Nephron progenitor cell (in vitro differentiated cells): ENCODE measurements around the gene QSOX1.

Source experiments
- DNase-seq: peaks from one replicate; pipeline ENCODE4 v3.0.0; 2021
- H3K27ac Mint-ChIP-seq: 2 replicates; pipeline ENCODE4 v1.8.0; 2021; ENCODE audit warnings: mild to moderate bottlenecking, moderate library complexity, mixed read lengths
- H3K27me3 Mint-ChIP-seq: 2 replicates; pipeline ENCODE4 v1.8.0; 2021; ENCODE audit warnings: mild to moderate bottlenecking, low read depth, mixed read lengths; ENCODE audit not compliant: poor library complexity
- H3K36me3 Mint-ChIP-seq: 2 replicates; pipeline ENCODE4 v1.8.0; 2021; ENCODE audit warnings: low read depth, mixed read lengths
- H3K4me1 Mint-ChIP-seq: 2 replicates; pipeline ENCODE4 v1.8.0; 2021; ENCODE audit warnings: mixed read lengths
- H3K4me3 Mint-ChIP-seq: 2 replicates; pipeline ENCODE4 v1.8.0; 2021; ENCODE audit warnings: mild to moderate bottlenecking, moderate library complexity, mixed read lengths
- H3K9me3 Mint-ChIP-seq: 2 replicates; pipeline ENCODE4 v1.8.0; 2021; ENCODE audit warnings: mild to moderate bottlenecking, moderate library complexity, mixed read lengths
- CTCF ChIP-seq: fragments of 200-600 bp; sonication (generic); IDR thresholded peaks from 2 replicates; pipeline ENCODE4 v1.5.0; 2021; ENCODE audit warnings: antibody characterized with exemption

QSOX1 gene

GRCh38 chr1:180195916-180196315, 41.2 kb downstream of the QSOX1 start:
- no peak for TF ChIP-seq CTCF
- Mint-ChIP-seq H3K27me3 (peaks cover 20% of the 10 kb centered on the region), H3K27ac (no peak overlapping the region), H3K4me1 (peaks cover 10% of the 10 kb centered on the region), H3K9me3 (no peaks in the 10 kb centered on the region), H3K36me3 (peaks cover 34% of the 10 kb centered on the region), H3K4me3 (no peak overlapping the region)
- DNase-seq: no peak

GRCh38 chr1:180196436-180197003, 41.9 kb downstream of the QSOX1 start:
- DNase-seq: no peak
- Mint-ChIP-seq H3K27me3 (peaks cover 24% of the 10 kb centered on the region), H3K9me3 (no peaks in the 10 kb centered on the region), H3K27ac (no peak overlapping the region), H3K36me3 (peaks cover 28% of the 10 kb centered on the region), H3K4me1 (peaks cover 12% of the 10 kb centered on the region), H3K4me3 (no peak overlapping the region)
- no peak for TF ChIP-seq CTCF

DNA sequence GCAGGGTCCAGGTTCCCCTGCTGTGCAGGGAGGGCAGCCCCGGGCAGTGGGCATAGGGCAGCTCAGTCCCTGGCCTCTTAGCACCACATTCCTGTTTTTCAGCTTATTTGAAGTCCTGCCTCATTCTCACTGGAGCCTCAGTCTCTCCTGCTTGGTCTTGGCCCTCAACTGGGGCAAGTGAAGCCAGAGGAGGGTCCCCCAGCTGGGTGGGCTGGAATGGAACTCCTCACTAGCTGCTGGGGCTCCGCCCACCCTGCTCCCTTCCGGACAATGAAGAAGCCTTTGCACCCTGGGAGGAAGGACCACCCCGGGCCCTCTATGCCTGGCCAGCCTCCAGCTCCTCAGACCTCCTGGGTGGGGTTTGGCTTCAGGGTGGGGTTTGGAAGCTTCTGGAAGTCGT, 42.6 kb downstream of the QSOX1 start:
- Mint-ChIP-seq H3K27me3 (peaks cover 29% of the 10 kb centered on the region), H3K4me1 (peaks cover 15% of the 10 kb centered on the region), H3K4me3 (no peak overlapping the region), H3K9me3 (no peaks in the 10 kb centered on the region), H3K36me3 (peaks cover 22% of the 10 kb centered on the region), H3K27ac (no peak overlapping the region)
- DNase-seq: no peak
- TF ChIP-seq CTCF: no peak

- Mint-ChIP-seq H3K36me3 (peaks cover 13% of the 10 kb centered on the region), H3K4me3 (no peak overlapping the region), H3K9me3 (no peaks in the 10 kb centered on the region), H3K27ac (no peak overlapping the region), H3K4me1 (peaks cover 9% of the 10 kb centered on the region), H3K27me3 (peaks cover 25% of the 10 kb centered on the region)
- TF ChIP-seq CTCF: no peak
- DNase-seq: no peak
Observed at GRCh38 chr1:180198196-180198595, 43.5 kb downstream of the QSOX1 start.

DNA sequence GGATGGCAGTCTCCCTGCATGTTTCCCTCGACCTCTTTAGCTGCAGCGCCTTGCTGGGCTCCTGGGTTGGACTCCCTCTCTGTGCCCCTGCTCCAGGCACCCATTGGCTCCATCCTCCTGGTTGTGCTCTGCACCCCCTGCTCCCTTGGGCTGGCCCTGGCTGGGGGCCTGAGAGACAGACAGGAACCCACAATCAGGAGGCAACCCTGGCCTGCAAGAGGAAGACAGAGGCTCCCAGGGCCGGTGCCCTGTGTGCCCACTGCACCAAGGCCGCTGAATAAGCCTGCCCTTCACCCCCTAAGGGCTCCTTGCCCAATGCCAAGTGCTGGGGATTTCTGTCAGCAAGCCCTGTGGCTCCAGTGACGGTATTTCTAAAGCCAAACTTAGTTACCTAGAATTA, 43.9 kb downstream of the QSOX1 start:
- Mint-ChIP-seq H3K9me3 (no peaks in the 10 kb centered on the region), H3K36me3 (peaks cover 13% of the 10 kb centered on the region), H3K4me3 (no peak overlapping the region), H3K27ac (no peak overlapping the region), H3K4me1 (peaks cover 8% of the 10 kb centered on the region), H3K27me3 (peaks cover 28% of the 10 kb centered on the region)
- DNase-seq: no peak
- no peak for TF ChIP-seq CTCF

DNA sequence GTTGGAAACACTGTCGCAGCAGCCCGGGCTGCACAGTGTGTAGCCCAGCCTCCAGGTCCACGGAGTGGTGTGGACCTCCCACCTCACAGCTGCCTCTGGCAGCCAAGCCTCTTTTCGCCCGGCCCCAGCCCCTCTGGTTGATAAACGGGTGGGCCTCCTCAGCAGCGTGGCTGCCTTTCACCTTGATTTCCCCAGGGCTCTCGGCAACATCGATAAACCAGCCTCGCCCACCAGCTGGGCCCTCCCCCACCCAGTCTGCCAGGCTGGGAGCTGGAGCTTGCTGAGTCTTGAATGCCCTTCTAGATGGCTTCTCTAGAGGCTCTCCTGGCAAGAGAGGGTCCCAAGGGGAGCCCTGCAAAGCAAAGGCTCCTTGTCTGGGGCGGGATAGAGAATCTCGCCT, 44.3 kb downstream of the QSOX1 start:
- no peak for TF ChIP-seq CTCF
- Mint-ChIP-seq H3K36me3 (peaks cover 13% of the 10 kb centered on the region), H3K27ac (no peak overlapping the region), H3K27me3 (peaks cover 24% of the 10 kb centered on the region), H3K9me3 (no peaks in the 10 kb centered on the region), H3K4me1 (peaks cover 12% of the 10 kb centered on the region), H3K4me3 (no peak overlapping the region)
- DNase-seq: no peak
